HG03064 (cell line): ENCODE measurements around the gene TMA7B.

Source experiments
- ATAC-seq: cut with Tn5 transposase; IDR thresholded peaks from one replicate; pipeline ENCODE4 v1.9.1; 2021; ENCODE audit warnings: low read depth; ENCODE audit not compliant: unreplicated experiment

TMA7B gene

GRCh38 chr22:39997939-39998726 is 37.9 kb downstream of the TMA7B start:
- ATAC-seq: no peak

GRCh38 chr22:39999144-39999757 is 39.1 kb downstream of the TMA7B start:
- no peak for ATAC-seq

- no peak for ATAC-seq
Measured at GRCh38 chr22:40000171-40000570, 40.0 kb downstream of the TMA7B start.

GRCh38 chr22:40001106-40001505 is 40.9 kb downstream of the TMA7B start:
- ATAC-seq: no peak

GRCh38 chr22:40001800-40002577 is 41.8 kb downstream of the TMA7B start:
- ATAC-seq: no peak

- ATAC-seq: no peak
Measured at GRCh38 chr22:40002935-40003715, 42.9 kb downstream of the TMA7B start.

GRCh38 chr22:40004836-40005235 is 44.6 kb downstream of the TMA7B start:
- ATAC-seq: no peak

- no peak for ATAC-seq
Measured at GRCh38 chr22:40006641-40007040, 46.4 kb downstream of the TMA7B start.

GRCh38 chr22:40007853-40008710 is 47.9 kb downstream of the TMA7B start:
- no peak for ATAC-seq

GRCh38 chr22:40008726-40009291 is 48.6 kb downstream of the TMA7B start:
- ATAC-seq: no peak

- ATAC-seq: no peak
Measured at GRCh38 chr22:40009292-40009774, 49.1 kb downstream of the TMA7B start.

- no peak for ATAC-seq
Measured at GRCh38 chr22:40009951-40010671, 49.9 kb downstream of the TMA7B start.

- no peak for ATAC-seq
Measured at GRCh38 chr22:40010746-40011145, 50.5 kb downstream of the TMA7B start.
